SKM-1 treated with dmso at 0.1 percent for 144 hours (cell line): ENCODE data around the gene LRP2.

Experiments used
- DNase-seq: peaks from one replicate; lab custom pipeline; 2025; ENCODE audit not compliant: unreplicated experiment; lab: John Stamatoyannopoulos, UW

Gene LRP2

DNA sequence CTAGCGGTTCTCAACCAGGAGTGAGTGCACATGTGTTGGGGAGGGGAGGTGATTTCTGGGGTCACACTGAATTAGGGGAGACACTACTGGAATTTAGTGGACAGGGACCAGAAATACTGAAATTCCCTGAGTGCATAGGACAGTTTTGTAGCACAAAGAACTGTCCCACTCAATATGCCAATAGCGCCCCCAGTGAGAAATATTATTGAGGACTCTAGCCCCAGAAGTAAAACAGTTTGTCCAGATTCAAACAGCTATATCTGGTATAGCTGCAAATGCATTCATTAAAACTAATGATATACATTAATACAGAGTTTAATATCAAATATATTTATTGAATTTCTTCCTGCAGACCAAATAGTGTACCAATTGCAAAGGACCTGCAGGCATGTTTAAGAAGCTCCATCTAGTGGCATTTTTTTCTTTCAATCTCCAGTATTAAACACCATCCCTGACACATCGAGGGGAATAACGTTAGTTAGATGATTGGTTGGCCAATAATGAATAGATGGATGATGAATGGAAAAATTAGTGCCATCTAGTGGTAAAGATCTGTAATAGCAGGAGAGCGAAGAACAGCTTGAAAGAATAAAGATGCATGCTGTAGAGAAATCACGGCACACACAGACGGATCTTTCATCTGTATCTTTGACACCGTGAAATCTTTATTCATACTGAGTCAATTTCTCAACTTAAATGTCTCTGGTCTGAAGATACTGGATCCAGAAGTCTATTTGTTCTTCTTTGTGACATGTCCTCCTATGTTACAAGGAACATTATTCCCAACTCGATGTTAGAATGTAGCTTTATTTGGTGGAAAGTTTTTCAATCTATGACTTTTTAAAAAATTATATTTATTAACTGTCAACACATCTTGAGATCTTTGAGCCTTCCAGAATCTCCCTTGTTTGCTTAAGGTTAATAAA is 230.5 kb downstream of the LRP2 start:
- peak; percentile 45 for DNase-seq

DNA sequence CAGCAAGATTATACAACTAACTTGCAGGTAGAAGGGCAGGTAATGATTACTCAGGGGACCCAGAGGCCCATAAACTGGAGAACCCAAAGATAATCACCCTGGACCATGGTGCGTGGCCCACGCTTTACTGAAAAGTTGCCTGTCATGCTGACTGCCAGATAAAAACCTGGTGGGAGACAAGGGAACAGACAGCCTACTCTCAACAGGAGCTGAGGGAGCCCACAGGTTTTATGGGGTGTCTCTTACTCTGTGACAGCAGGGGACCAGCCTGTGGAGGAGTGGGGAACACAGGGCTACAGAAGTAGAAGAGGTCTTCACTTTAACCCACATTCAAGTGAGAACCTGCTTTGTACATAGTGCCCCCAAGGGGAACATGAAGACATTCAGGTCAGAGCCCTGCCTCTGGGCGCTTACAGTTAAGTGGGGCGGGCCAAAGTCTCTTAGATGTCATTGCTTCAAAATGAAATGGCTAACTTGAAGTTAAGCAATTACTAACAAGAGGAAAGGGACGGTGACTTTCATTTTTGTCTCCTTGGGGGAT is 232.6 kb downstream of the LRP2 start:
- no peak for DNase-seq

DNA sequence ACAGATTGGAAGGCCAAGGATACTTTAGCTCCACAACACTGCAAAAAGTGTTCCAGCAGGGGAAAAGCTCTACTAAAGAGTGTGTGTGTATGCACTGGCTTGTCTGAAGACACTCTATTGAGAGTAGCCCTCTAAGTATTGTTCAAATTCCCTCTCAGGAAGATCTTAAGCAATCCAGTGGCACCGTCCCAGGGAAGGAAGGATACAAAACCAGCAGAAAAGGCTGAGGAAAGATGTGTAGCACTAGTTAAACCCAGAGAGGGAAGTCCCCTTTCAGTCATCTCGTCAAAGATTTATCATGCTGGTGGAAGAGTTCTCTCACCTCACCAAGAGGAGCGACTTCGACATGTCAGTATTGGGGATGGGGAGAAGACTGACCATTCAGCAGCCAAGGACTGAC is 242.5 kb downstream of the LRP2 start:
- DNase-seq = no peak

DNA sequence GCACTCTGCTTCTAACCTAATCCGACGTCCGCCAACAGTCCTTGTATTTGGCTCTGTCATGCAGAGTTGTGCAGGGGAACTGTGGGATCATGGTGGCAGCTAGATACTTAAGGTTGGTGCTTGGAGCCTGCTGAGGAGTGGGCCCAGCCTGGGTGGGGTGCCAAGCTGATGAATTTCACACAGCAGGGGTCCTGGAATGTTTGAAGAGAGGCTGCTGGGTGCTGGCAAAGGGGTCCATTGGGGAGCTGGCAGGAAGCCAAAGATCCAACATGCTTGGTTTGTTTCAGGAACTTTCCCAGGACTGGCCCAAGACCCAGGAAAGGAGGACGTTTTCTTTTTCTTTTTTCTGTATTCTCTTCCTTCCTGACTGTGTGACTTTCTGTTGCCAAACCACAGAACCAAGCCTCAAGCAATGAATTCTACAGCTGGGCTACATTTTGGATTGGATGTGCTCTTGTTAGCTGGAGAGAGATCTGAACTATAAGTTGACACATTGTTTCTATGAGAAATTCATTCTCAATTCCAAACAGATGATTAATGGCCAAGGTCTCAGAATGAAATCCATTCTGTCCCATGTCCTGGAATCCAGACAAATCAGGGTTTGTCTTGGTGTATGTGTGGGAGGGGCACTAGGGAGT is 243.1 kb downstream of the LRP2 start:
- DNase-seq = no peak

GRCh38 chr2:169118060-169118459 is 244.3 kb downstream of the LRP2 start:
- DNase-seq = no peak

GRCh38 chr2:169116993-169117392 is 245.3 kb downstream of the LRP2 start:
- DNase-seq = no peak

- no peak for DNase-seq
These were observed 246.0 kb downstream of the LRP2 start for GRCh38 chr2:169116327-169116726.

GRCh38 chr2:169114056-169114455 is 248.3 kb downstream of the LRP2 start:
- peak; percentile 35 for DNase-seq

DNA sequence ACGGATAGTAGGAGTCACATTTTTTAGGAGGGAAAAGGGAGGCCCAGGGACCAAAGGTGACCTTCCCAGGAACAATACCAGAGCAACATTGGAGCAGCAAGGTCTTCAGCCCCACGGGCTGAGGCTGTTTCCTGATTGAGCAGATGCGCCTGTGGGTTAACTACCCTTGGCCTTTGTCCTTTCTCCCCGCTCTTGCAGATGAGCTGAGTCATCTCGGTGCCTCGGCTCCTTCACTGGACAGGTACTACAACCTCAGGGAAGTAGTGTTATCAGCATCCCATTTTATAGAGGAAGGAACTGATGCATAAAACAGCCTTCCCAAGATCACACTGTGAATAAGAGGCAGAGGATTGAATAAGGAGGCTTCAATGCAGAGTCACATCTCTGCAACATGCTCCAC is 249.5 kb downstream of the LRP2 start:
- DNase-seq = no peak

GRCh38 chr2:169110916-169111315 is 251.4 kb downstream of the LRP2 start:
- DNase-seq = no peak

DNA sequence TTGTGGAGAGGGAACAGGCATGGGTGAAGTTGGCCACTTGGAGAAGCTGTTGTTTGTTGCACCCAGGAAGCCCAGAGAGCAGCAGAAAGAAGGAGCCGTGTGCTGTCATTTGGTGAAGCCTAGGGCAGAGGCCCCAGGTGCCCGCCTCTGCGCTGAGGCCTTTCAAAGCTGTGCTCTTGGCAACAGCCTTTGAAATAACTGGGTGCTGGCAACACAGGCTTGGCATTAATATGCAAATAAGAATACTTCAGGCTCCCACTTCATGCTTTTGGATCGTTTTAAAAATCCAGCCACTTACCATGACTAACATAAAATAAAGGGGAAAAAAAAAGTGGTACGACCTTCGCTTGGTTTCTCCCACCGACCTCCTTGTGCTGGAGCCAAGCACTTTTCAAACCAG is 251.9 kb downstream of the LRP2 start:
- DNase-seq = no peak

GRCh38 chr2:169109502-169110409 is 252.6 kb downstream of the LRP2 start:
- DNase-seq = peak; percentile 46

GRCh38 chr2:169108099-169108884 is 254.0 kb downstream of the LRP2 start:
- peak; percentile 31 for DNase-seq

DNA sequence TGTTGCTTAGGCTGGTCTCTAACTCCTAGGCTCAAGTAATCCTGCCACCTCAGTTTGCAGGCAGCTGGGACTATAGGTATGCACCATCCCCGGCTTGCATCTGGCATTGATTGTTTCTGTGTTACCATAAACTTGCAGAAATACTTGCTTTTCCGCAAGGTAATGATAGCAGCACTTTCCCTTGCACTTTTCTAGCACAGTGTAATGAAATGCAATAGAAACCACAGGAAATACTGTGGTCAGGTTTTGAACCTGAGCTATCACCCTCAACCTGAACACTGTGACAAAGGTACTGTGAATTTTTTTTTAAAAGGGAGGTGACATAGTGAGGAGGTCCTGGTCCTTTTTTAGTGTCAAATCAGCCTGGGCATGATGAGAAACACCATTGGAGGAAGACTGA is 254.7 kb downstream of the LRP2 start:
- peak; percentile 41 for DNase-seq

DNA sequence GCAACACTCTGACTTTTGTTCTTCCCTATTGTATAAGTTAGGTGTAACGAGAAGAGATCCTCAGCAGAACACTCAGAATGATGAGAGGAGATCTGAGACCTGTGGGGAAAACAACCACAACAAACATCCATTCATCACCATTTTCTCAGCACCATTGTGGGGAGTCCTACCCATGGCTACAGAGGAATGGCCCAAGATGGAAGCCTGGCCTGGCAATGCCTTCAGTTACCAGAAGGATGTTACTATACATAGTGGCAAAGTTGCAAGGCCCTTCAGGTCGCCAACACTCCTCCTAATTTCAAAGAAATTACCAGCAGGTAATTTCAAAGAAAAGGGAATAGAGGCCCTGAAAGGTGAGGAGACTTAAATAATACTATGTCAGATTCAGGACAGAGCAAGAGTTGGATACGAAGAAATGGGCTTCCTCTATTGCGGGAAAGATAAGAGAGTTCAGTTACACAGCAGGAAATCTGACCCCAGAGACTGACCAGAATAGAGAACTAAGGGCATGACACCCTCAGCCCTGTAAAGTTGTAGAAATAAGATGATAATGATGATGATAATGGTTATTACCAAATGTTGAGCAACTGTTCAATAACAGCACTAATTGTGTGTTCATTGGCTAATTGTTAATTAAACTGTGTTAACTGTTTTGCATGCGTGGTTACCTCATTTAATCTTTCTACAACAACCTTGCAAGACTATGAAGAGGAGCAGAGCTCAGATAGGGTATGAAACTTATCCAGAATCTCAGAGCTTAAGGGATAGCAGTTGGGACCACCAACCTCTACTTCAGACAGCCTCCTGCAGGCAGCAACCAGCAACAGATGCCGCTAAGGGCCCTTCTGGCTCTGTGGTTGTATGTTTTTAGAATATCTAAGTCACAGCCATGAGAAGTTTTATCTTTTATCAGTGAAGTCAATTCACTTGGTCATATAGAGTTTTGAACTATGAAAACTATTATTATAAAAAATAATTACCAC is 255.5 kb downstream of the LRP2 start:
- peak; percentile 72 for DNase-seq

- no peak for DNase-seq
These were observed 256.2 kb downstream of the LRP2 start for GRCh38 chr2:169106134-169106533.

GRCh38 chr2:169105476-169105875 is 256.9 kb downstream of the LRP2 start:
- peak; percentile 26 for DNase-seq

DNA sequence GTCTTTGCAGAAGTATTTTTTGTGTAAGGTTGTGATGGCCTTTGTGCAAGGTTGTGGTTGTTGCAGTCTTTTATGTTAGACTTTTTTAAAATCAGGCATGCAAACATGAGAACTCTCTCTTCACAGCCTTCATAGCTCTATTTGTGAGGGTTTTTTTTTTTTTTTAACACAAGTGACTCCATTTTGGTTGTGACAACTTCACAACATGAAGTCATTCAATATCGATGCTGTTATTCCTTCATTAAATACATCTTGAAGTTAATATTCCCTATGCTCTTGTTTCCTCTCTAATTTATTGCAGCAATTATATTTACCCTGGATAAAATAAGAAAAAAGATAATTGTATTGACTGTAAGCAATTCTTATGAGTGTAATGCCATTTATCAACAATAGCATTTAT is 257.5 kb downstream of the LRP2 start:
- DNase-seq = no peak

DNA sequence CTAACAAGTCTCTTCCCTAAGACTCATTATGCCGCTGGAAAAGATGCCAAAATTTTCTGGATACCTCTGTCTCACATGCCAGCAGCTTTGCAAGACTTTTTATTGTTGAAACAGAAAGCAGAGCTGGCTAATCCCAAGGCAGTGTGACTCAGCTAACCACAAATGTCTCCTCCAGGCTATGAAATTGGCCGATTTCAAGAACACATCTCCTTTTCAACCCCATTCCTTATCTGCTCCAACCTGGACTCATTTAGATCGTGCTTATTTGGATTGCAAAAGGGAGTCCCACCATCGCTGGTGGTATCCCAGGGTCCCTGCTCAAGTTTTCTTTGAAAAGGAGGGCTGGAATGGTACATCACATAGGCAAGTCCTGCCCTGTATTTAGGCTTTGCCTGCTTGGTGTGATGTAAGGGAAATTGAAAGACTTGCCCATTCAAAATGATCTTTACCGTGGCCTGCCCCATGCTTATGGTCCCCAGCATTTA is 266.7 kb downstream of the LRP2 start:
- DNase-seq = peak; percentile 54
